Spleen (tissue), 11 donors: ENCODE data around the gene ELAVL2. TPM values are rescaled to one million over a fixed set of nuclear protein-coding genes. Genes with fewer than 3 reads are reported as not detected.

ENCODE experiments used
- DNase-seq: peaks from one replicate; pipeline ENCODE4 v3.0.0-alpha.2; 2020
- H3K27ac ChIP-seq, 8 donors: fragments of 200-600 bp; sonication (generic) in 7 of 8; 1 replicate in 4 of 8; 2 replicates in 4 of 8; pipeline versions ENCODE4 v1.5.0 to v1.8.0; 2016 to 2021; ENCODE audit warnings: inconsistent platforms in 4 of 8, mild to moderate bottlenecking in 4 of 8, moderate library complexity in 1 of 8
- H3K27me3 ChIP-seq, 7 donors: fragments of 200-600 bp; sonication (generic) in 6 of 7; replicated peaks in 1 of 7; 1 replicate in 4 of 7; 2 replicates in 3 of 7; pipeline versions ENCODE4 v1.5.0 to v1.8.0; 2016 to 2021; ENCODE audit warnings: inconsistent platforms in 3 of 7, mild to moderate bottlenecking in 1 of 7
- H3K36me3 ChIP-seq, 6 donors: fragments of 200-600 bp; sonication (generic) in 5 of 6; 1 replicate in 4 of 6; 2 replicates in 2 of 6; pipeline versions ENCODE4 v1.5.0 to v1.8.0; 2016 to 2021; ENCODE audit warnings: inconsistent platforms in 2 of 6
- H3K4me1 ChIP-seq, 6 donors: fragments of 200-600 bp; sonication (generic) in 5 of 6; 1 replicate in 3 of 6; 2 replicates in 3 of 6; pipeline versions ENCODE4 v1.5.0 to v1.8.0; 2016 to 2021; ENCODE audit warnings: inconsistent platforms in 3 of 6
- H3K4me3 ChIP-seq, 8 donors: fragments of 200-600 bp; sonication (generic) in 7 of 8; 1 replicate in 4 of 8; 2 replicates in 4 of 8; pipeline versions ENCODE4 v1.5.0 to v1.8.0; 2016 to 2021; ENCODE audit warnings: inconsistent platforms in 4 of 8, mild to moderate bottlenecking in 4 of 8, moderate library complexity in 2 of 8
- H3K9me3 ChIP-seq, 8 donors: fragments of 200-600 bp; sonication (generic) in 7 of 8; 1 replicate in 4 of 8; 2 replicates in 4 of 8; pipeline versions ENCODE4 v1.5.0 to v1.8.0; 2016 to 2021; ENCODE audit warnings: inconsistent platforms in 4 of 8
- POLR2A ChIP-seq, 3 donors: fragments of 450-650 bp; IDR thresholded peaks; one replicate each; pipeline ENCODE4 v1.5.1; 2017; ENCODE audit warnings: antibody characterized with exemption in 3 of 3, mild to moderate bottlenecking in 1 of 3
- POLR2AphosphoS5 ChIP-seq, 3 donors: sonication (generic); formaldehyde crosslinking; IDR thresholded peaks; one replicate each; pipeline ENCODE4 v1.5.1; 2017; ENCODE audit warnings: antibody characterized with exemption in 3 of 3
- WGBS, 5 donors: extraction: QIAGEN DNeasy Blood & Tissue Kit in 3 of 5; methylation state at CpG; one replicate each; pipeline versions ENCODE4 v1.1.5 to v1.1.7; 2013 to 2018; 5-methylcytosine and 5-hydroxymethylcytosine counted together
- intact Hi-C: fragments of 100-400 bp; cut with DNase I; formaldehyde crosslinking; loops from one replicate; pipeline ENCODE4 v1.15.0; 2023; ENCODE audit warnings: low total_unique reads
- polyA plus RNA-seq, 3 donors: library from polyadenylated mRNA; stranded (reverse); fragments of 200-250 nt; gene quantifications; one replicate each; pipeline ENCODE4 v1.2.1, GENCODE V29; 2013
- total RNA-seq, 7 donors: library from RNA; depleted of rRNA in 3 of 7; stranded (reverse); fragments of >200 nt in 3 of 7; fragmentation: NEBNext Ultra II Directional in 4 of 7; extraction: Animal tissue kit (Norgen Biotek cat#: 25700) in 4 of 7; gene quantifications; one replicate each; pipeline versions ENCODE4 v1.1.0 to v1.2.1, GENCODE V29; 2016 to 2021
- TF ChIP-seq, protein P1 (sequence below), 11 experiments: fragments of 200-600 bp in 7 of 11; fragments of 450-650 bp in 4 of 11; sonication (generic) in 4 of 11; IDR thresholded peaks in 8 of 11; conservative IDR thresholded peaks in 3 of 11; 1 replicate in 7 of 11; 2 replicates in 4 of 11; pipeline versions ENCODE4 v1.4.0 to v1.8.0; 2016 to 2021; ENCODE audit warnings: antibody characterized with exemption in 11 of 11, inconsistent platforms in 4 of 11, mild to moderate bottlenecking in 1 of 11
- donor health status: healthy with polysubstance abuse.
- donor health status: DM: no; HTN: no; CAD: no; lungs with moderate emphysema.
- donor health status: DM: no; HTN: no; CAD: no.
- donor health status: Bipolar disorder and iron deficiency.
- donor health status: healthy.
- donor health status: DM: no; HTN: no; CAD: no.
- donor health status: DM: yes; HTN: yes; CAD: no.

The ELAVL2 gene
- total and polyA plus RNA-seq, 10 donors: 0.02 to 0.12 (median 0.03) TPM; not detected in 7

DNA sequence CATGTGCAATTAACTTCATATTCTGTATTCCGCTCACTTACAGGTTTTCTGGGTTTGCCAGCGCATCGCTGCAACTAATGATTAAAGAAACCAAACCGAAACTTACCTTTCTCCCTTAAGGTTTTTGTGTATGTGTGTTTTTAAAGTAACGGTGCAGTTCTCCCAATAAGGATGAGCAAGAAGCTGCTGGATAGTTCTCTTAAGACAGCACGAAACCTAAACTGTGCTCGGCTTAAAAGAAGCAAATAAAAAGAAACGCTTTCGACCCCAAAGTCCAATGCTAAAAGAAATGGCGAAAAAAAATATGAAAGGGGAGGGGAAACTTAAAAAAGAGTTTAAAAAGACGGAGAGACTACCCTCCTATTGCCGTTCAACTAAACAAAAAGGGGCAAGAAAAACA is 340 bp downstream of the ELAVL2 start:
- intact Hi-C loops: no loop called here
- TF ChIP-seq POLR2A (IDR thresholded peaks at IDR 0.05) (no peak), POLR2AphosphoS5 (IDR thresholded peaks at IDR 0.05) (no peak)
- TF ChIP-seq, protein P1, sequence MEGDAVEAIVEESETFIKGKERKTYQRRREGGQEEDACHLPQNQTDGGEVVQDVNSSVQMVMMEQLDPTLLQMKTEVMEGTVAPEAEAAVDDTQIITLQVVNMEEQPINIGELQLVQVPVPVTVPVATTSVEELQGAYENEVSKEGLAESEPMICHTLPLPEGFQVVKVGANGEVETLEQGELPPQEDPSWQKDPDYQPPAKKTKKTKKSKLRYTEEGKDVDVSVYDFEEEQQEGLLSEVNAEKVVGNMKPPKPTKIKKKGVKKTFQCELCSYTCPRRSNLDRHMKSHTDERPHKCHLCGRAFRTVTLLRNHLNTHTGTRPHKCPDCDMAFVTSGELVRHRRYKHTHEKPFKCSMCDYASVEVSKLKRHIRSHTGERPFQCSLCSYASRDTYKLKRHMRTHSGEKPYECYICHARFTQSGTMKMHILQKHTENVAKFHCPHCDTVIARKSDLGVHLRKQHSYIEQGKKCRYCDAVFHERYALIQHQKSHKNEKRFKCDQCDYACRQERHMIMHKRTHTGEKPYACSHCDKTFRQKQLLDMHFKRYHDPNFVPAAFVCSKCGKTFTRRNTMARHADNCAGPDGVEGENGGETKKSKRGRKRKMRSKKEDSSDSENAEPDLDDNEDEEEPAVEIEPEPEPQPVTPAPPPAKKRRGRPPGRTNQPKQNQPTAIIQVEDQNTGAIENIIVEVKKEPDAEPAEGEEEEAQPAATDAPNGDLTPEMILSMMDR (IDR thresholded peaks at IDR 0.05 in 8 of 11, conservative IDR thresholded peaks at IDR 0.05 in 3 of 11): no peak
- no peak for DNase-seq

DNA sequence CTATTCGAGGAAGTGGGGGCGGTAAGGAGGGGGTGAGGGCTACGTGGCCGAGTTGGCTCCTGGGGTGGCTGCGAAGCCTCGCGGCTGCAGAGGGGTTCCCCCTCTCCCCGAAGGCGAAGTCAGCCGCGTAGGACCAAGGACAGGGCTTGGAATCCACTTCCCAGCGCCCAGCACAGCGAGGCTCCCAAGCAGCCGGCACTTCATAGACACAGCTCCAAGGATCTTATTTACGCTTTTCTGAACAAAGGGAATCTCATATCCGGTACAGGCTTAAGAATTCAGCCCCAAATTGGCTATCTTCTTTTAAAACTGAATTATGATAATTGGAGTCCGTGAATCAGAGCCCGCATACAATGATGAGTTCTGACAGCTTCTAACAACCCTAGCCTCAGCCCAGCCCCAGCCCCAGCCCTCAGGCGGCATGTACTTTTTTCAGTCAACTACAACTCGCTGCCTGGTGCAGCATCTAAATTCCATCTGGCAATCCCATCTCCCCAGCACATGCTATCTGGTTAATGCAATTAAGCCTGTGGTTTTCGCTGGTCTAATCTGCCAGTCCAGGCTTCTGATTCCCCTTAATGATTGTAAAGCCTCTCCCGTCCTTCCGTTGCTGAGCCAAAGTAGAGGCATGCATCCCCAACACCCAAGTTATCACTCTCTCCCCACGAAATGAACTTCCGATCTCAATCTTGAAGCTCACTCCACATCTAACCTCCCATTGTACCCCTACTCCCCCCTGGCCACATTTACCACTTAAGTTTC is 1.0 kb downstream of the ELAVL2 start:
- Histone ChIP-seq H3K4me3 (peak overlapping the region in 7 of 8 donors; percentile 8 to 57 (median 20)), H3K9me3 (peaks cover 0 to 40% (median 0%) of the 10 kb centered on the region in 8 donors), H3K27me3 (peaks cover 5 to 95% (median 55%) of the 10 kb centered on the region in 7 donors), H3K27ac (no peak overlapping the region), H3K36me3 (no peaks in the 10 kb centered on the region), H3K4me1 (peaks cover 0 to 36% (median 10%) of the 10 kb centered on the region in 6 donors)
- intact Hi-C loops: no loop called here
- 4 to 11% (median 6%) methylated on average over 24 to 25 of the region's 25 CpGs for WGBS, 5 donors
- TF ChIP-seq POLR2AphosphoS5 (IDR thresholded peaks at IDR 0.05) (no peak), POLR2A (IDR thresholded peaks at IDR 0.05) (no peak)
- TF ChIP-seq, protein P1 (IDR thresholded peaks at IDR 0.05 in 8 of 11, conservative IDR thresholded peaks at IDR 0.05 in 3 of 11): no peak
- no peak for DNase-seq

More for the DNA sequence above, 340 bp downstream of the ELAVL2 start:
- H3K4me3 ChIP-seq: peak overlapping the region; percentile 2 to 57 (median 16)
- H3K27me3 ChIP-seq: peaks cover 5 to 95% (median 52%) of the 10 kb centered on the region in 7 donors
- peaks cover 0 to 32% (median 9%) of the 10 kb centered on the region in 6 donors for H3K4me1 ChIP-seq
- H3K36me3 ChIP-seq: no peaks in the 10 kb centered on the region
- no peak overlapping the region for H3K27ac ChIP-seq
- peaks cover 0 to 35% (median 0%) of the 10 kb centered on the region in 8 donors for H3K9me3 ChIP-seq
- 4 to 6% (median 5%) methylated on average over 12 of the region's 12 CpGs for WGBS, 5 donors

DNA sequence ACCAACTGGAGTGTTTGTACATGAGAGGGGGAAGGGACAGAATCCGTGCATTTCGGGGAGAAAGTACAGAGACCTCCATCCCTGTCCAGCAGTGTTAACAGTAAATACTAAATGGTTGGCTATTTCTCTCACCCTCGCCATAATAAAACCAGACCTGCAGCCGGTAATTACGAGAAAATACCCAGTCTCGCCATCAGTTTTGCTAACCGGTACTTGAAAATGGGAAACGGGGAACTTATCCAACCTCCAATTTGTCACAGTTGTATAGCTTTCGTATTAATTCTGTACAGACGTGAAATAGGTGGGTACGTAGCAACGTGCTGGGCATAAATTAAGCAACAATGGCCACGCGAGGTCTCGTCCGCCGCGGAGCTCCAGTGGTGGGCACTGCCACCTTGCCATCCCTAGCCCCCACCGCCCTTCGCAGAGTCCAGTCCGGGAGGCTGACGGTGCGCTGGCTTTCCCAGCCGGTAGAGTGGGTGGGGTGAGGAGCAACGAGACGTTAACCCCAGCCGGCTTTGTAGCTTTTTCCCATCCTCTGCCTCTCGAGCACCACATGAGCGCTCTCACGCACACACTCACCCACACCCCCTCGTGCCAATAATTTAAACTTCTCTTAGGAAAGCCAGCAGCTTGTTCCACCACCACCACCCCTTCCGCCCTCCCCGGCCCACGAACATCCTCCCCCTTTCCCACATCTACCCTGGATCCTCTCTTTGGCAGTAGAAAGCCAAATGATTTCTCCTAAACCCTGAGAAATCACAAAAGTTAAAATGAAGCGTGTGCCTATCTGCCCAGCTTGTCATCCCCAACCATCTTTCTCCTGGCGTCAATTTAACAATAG is 1.8 kb downstream of the ELAVL2 start:
- no peak for DNase-seq
- intact Hi-C loops: no loop called here
- no peak for TF ChIP-seq POLR2AphosphoS5 (IDR thresholded peaks at IDR 0.05)
- TF ChIP-seq, protein P1 (IDR thresholded peaks at IDR 0.05 in 8 of 11, conservative IDR thresholded peaks at IDR 0.05 in 3 of 11): no peak
- TF ChIP-seq POLR2A (IDR thresholded peaks at IDR 0.05): no peak
- Histone ChIP-seq H3K27ac (no peak overlapping the region), H3K4me3 (peak overlapping the region in 1 of 8 donors; percentile 57), H3K9me3 (peaks cover 0 to 40% (median 0%) of the 10 kb centered on the region in 8 donors), H3K4me1 (peaks cover 0 to 36% (median 10%) of the 10 kb centered on the region in 6 donors), H3K27me3 (peaks cover 5 to 95% (median 58%) of the 10 kb centered on the region in 7 donors), H3K36me3 (no peaks in the 10 kb centered on the region)
- 7 to 16% (median 8%) methylated on average over 22 to 36 of the region's 36 CpGs for WGBS, 5 donors
